NCI-H2196 treated with DMSO at 0.1 percent for 48 hours (cell line): ENCODE results near the gene C13orf46.
"Not testable (repeated sequence)": the region's sequence is repeated elsewhere in the genome, so short reads cannot be mapped to it uniquely, and the experiment has no call there.

Experiments used
- DNase-seq: peaks from one replicate; lab custom pipeline; 2025; ENCODE audit not compliant: unreplicated experiment; lab: John Stamatoyannopoulos, UW

Gene C13orf46

DNA sequence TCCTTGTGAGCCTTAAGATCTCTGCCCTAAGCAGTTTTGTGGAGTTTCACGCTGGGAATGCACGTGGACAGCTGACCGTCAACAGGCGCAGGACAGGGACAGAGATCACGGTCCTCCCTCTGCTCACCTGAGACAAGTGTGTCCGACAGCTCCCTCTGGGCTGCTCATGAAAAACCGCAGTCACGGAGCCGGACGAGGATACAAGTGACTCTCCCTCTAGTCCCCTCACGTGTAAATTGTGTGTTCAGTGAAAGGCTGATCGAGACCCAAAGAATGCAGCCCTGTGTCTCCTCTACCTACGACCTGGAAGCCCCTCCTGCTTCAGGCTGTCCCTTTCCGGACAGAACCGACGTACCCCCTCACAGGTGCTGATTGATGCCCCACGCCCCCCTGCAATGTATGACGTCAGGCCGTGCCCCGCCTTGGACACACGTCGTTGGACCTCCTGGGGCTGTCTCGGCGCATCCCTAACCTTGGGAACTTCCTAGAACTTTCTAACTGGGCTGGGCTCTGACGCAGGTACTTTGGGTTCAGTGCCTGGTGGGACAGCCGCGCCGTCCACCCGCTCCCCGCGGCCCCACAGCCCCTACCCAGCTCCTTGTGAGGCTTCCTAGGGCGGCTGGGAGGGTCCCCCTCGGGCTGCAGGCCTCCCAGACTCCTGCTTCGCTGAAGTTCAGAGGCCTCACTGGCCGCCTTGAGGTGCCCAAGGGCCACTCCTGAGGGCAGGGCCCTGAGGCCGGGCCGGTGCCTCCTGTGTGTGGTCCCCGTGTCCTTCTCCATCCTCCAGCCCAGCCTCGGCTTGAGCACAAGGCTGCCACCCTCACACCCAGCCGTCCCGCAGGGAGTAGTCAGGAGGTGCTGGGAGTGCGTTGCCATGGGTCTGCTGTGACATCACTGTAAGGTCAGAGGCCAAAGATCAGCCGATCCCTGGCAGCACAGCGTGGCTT is at the start of gene C13orf46:
Gene C13orf46 (minus strand): TSS at position 859 of the 947 bp plus-strand sequence. CDS start 79 bp downstream, at position 780.
- no peak for DNase-seq

DNA sequence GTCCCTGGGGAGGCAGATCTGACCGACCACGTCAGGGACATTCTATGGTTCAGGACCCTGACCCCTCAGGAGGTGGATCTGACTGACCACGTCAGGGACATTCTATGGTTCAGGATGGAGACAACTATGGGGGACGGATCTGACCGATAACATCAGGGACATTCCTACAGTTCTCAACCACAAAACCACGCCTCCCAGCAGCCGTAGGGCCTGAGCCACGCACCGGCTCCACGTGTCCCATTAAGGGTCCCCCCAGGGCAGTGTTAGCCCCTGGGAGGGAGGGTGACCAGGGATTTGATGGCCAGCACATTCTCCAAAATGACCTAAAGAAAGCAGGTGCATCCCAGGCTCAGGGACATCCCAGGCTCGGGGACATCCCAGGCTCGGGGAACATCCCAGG is 49.0 kb upstream of the C13orf46 start:
- no peak for DNase-seq

DNA sequence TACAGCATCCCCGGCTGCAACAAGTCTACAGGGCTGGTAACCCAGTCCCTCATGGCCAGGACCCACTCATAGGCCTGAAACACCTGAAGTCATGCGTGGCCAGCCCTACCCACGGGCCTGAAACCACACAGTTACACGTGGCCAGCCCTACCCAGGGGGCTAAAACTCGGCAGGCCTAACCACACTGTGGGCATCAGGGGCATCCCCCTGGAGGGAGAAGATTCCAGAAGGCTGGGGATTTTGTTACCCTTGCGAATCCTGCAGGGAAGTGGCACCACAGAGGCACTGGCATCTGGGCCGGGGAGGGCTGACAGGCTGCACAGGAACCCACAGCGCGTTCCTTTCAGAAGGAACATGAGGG is 48.4 kb upstream of the C13orf46 start:
- no peak for DNase-seq

DNA sequence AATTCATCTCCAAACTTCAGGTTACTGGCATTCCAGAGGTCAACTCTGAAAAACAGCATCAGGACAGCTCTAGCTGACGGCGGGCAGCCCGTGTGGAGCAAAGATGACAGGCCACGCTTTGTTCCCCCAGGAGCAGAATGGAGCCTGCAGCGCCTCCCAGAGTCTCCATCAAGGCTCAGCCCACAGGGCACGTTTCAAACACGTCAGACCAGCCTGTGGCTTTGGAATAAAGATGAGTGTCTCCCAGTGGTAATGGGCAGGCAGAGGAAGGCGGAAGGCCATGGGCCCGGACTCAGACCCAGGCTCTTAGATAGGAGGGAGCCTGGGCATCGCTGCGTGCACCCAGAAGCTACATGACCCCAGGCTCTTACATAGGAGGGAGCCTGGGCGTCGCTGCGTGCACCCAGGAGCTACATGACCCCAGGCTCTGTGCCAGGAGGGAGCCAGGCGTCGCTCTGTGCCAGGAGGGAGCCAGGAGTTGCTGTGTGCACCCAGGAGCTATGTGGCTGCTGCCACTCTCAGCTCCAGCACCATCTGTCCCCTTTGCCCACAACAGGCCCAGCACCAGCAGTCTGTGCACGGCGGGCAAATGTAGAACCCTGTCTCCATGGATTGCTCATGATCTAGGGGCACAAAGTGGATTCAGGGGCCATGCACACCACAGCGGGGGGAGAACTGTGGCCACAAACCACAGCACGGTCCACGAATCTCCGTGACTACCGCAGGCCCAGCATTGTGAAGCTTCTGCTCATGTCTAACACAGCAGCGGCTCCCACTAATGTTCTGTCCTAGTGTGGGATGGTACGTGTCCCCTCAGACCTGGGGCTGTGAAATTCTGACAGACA is 47.8 kb upstream of the C13orf46 start:
- no peak for DNase-seq

DNA sequence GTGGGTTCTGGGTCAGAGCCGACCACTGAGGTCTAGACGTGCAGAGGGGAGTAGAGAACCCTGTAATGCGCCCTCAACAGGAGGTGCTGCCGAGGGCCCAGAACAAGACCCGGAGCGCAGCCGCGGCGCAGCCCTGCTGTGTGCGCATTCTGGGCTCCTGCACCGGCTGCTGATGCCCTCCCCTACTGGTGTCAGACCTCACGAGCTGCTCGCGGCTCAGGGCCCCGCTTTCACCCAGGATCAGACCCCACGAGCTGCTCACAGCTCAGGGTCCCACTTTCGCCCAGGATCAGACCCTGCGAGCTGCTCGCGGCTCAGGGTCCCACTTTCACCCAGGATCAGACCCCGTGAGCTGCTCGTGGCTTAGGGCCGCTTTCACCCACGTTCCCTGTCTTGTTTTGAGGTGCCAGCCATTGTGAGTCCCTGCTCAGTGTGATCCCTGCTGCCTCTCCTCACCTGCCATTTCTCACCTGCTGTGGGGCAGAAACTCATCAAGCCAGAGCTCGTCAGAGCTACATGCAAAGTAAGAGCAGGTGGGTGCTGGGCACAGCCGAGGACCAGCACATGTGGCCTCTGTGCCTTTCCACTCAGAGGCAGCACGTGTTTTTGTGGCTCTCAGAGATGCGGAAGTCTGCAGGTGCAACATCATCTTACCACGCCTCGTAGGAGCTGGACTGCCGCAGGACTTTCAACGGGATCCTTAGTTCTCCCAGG is 47.0 kb upstream of the C13orf46 start:
- DNase-seq: no peak

DNA sequence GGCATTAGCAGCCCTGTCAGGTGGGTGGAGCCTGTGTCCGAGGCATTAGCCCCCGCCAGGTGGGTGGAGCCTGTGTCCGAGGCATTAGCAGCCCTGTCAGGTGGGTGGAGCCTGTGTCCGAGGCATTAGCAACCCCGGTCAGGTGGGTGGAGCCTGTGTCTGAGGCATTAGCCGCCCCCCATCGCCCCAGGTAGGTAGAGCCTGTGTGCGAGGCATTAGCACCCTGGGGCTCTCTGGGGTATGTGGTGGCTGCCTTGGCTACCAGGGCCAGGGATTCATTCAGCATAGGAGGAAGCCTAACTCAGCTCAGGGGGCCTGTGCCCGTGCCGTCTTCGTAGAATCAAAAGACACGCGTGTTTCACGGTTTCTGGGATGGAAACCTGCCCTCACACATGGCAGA is 46.3 kb upstream of the C13orf46 start:
- DNase-seq: not testable (repeated sequence)

GRCh38 chr13:114019367-114019766 is 45.5 kb upstream of the C13orf46 start:
- no peak for DNase-seq

GRCh38 chr13:114018461-114019055 is 44.7 kb upstream of the C13orf46 start:
- no peak for DNase-seq

DNA sequence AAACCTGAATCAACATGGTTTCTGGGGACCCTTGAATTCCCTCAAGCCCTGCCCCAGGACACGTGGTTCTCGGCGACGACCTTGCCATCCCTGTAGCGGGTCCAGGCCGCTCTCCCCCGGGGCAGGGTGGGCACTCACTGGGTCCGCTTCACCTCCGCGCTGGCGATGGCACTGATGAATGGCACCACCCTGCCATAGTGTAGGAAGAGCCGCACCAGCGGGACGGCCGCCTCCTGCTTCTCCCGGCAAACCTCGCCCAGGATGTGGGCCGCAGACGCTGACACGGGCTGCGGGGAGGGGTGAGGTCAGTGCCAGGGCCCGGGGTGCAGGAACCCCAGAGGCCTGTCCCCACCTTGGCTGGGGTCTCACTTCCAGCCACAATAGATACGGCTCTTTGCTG is 44.1 kb upstream of the C13orf46 start:
- no peak for DNase-seq

GRCh38 chr13:114017028-114017630 is 43.3 kb upstream of the C13orf46 start:
- DNase-seq: no peak

DNA sequence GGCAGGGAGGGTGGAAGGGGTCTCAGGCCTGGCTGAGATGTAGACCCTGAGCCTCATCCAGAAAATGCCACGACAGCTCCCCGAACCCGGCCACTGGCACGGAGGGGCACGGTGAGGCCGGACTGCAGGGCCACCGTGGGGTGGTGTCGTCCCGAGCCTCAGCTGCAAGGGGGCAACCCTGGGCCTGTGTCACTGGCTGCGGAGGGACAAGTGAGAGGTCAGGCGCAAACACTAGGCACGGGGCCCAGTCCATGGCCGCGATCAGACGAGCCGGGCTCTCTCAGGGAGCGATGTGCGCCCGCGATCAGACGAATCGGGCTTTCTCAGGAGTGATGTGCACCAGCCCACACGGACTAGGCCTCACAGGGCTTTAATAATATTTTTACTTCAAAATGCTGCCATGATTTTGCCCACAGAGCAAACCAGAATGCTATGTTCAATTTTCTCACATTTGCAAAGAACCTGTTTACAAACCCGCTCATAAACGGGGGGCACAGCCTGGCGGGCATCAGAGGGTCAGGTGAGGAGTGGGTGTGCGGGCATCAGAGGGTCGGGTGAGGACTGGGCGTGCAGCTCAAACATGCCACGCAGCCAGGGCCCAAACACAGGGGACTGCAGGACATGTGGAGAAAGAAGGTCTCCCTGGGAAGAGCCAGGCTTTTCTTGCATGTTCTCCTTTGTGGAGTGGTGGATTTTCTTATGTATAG is 42.6 kb upstream of the C13orf46 start:
- no peak for DNase-seq

DNA sequence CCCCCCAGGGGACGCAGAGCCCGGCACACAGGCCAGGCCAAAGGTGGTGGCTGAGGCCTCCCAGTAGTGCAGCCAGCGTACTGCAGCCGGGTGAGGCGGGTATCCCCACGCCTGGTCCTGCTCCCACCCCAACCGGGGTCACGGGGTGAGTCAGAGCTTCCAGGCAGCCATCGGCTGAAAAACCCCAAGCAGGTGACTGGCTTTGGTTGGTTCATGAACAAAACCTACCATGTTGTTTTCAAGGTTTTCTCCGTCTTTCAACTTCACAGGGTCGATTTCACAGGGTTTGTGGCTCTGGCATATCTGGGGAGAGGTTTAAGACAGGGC is 42.1 kb upstream of the C13orf46 start:
- no peak for DNase-seq

DNA sequence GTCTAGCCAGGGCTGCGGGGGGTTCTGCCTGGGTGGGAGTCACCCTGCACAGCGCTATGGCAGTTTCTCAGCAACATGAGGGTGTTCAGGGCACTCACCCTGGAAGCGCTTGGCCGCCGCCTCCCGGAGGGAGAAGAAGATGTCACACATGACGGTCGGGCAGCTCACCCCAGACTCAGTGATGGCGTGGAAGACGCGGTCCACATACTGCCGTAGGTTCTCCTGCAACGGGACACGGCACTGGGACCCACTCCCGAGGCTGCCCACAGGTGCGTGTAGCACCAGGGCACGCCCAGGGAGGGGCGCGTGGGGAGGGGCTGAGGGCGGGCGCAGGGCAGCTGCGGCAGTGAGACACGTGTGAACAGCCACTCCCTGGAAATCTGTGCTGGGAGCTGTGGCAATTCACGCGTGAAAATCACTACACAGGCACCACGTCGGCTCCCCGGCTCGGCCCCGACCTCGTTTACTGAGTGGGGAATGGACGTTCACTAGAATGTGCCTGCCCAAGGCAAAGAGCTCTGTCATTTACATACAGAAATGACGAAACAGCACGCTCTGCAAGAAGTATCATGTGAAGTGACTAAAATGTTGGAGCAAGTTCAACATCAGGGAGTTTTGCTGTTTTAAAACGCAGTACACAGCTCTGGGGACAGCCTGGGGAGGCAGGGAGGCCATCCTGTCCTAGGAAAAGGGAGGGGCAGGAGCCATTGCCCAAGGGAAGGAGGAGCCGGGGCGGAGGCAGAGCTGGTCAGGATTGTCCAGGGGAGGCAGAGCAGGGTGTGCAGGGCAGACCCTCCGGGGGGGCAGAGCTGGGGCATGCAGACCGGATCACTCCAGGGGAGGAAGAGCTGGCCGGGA is 41.5 kb upstream of the C13orf46 start:
- DNase-seq: no peak

DNA sequence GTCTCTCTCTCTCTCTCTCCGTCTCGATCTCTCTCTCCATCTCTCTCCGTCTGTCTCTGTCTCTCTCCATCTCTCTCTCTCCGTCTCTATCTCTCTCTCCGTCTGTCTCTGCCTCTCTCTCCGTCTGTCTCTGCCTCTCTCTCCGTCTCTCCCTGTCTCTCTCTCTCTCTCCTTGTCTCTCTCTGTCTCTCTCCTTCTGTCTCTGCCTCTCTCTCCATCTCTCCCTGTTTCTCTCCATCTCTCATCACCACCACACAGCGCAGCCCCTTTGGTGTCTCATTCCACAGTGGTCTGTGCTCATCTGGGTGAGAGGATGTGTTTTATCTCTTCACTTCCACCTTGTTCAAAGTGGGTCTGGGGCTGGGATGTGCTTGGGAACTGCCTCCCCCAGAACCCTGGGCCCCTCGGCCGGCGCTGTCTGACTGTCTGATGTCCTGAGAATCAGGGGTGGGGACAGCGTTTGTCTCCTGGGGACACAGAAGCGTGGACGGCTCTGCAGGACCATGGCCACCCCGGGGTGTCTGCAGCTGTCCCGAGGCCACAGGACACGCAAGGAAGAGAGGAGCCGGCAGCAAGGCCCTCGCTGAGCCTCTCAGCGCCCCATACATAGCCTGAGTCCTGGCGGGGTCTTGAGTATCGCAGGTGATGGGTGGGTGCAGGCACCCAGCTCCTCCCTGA is 40.2 kb upstream of the C13orf46 start:
- no peak for DNase-seq

DNA sequence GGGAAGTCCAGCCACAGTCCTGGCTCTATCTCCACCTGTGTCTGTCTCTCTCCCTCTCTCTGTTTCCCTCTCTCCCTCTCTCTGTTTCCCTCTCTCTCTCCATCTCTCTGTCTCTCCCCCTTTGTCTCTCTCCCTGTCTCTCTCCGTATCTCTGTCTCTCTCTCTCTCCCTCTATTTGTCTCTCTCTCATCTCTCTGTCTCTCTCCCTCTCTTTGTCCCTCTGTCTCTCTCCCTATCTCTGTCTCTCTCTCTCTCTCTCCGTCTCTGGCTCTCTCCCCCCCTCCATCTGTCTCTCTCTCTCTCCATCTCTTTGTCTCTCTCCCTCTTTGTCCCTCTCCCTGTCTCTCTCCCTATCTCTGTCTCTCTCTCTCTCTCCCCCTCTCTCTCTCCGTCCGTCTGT is 39.5 kb upstream of the C13orf46 start:
- DNase-seq: no peak

GRCh38 chr13:114012921-114013320 is 39.0 kb upstream of the C13orf46 start:
- DNase-seq: no peak

DNA sequence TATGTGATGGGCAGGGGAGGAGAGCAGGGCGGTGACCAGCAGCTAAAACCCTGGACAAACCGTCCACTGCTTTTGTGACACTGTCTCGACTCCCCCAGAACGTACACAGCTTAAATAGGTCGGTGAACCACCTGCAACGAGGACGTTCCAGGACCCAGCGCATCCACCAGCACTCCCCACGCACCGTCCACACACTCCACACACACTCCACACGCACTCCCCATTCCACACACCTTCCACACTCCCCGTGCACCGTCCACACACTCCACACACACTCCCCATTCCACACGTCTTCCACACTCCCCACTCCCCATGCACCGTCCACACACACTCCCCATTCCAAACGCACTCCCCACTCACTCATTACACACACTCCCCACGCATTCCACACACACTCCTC is 38.3 kb upstream of the C13orf46 start:
- no peak for DNase-seq

- DNase-seq: no peak
These were observed 37.4 kb upstream of the C13orf46 start for GRCh38 chr13:114011226-114011625.
